HepG2 (cell line): Measurements from ENCODE around the gene DENND11. TPM values are rescaled to one million over a fixed set of nuclear protein-coding genes. Genes with fewer than 3 reads are reported as not detected.

ENCODE experiments used
- ATAC-seq: fragments of 200-7000 bp; cut with Tn5 transposase; 3 replicates; pipeline ENCODE4 v1.9.1; 2020; ENCODE audit warnings: mild to moderate bottlenecking, moderate library complexity
- BruUV-seq: library from RNA; stranded (reverse); fragments of 400-500 nt; replicated peaks from 2 replicates; lab custom pipeline; 2021; lab: Mats Ljungman, UMichigan
- CTCF ChIA-PET: fragments of 300-600 bp; formaldehyde crosslinking; extraction: SDS; loops from one replicate; lab custom pipeline; 2021; ENCODE audit warnings: low total read pairs, inconsistent platforms, low intra/inter-chr PET ratio; lab: Yijun Ruan, JAX
- POLR2A ChIA-PET: fragments of 350-600 bp; sonication (Branson Sonifier 250); formaldehyde crosslinking; loops from one replicate; lab custom pipeline; 2020; ENCODE audit warnings: antibody characterized with exemption, inconsistent platforms; lab: Yijun Ruan, JAX
- DNase-seq: peaks from one replicate; pipeline ENCODE4 v3.0.0-alpha.2; 2015; ENCODE audit warnings: low spot score
- FAIRE-seq: peaks from 3 replicates; lab custom pipeline; 2011; peaks lifted over from hg19 to GRCh38; lab: Jason Lieb, UNC
- H2AFZ ChIP-seq: one replicate; pipeline ENCODE4 v1.6.1; 2011; ENCODE audit warnings: low read length, inconsistent platforms
- H3K27ac ChIP-seq: fragments of 300-600 bp; 3 replicates; pipeline ENCODE4 v1.8.0; 2011; ENCODE audit warnings: mixed run types, mild to moderate bottlenecking, mixed read lengths, low read length, inconsistent platforms; ENCODE audit not compliant: insufficient read depth; ENCODE audit errors: extremely low read length
- H3K27me3 ChIP-seq, 2 experiments: fragments of 200-600 bp in 1 of 2; 2 replicates in 1 of 2; 3 replicates in 1 of 2; pipeline versions ENCODE4 v1.6.0 to v1.8.0; 2011; ENCODE audit warnings: low read length in 2 of 2, mild to moderate bottlenecking in 2 of 2, moderate library complexity in 2 of 2, inconsistent platforms in 1 of 2; ENCODE audit not compliant: insufficient read depth in 2 of 2, control insufficient read depth in 1 of 2
- H3K36me3 ChIP-seq, 2 experiments: fragments of 200-600 bp in 1 of 2; replicated peaks in 1 of 2; 2 replicates in 1 of 2; 3 replicates in 1 of 2; pipeline versions ENCODE4 v1.5.1 to v1.8.0; 2011; ENCODE audit warnings: low read length in 2 of 2, inconsistent platforms in 1 of 2; ENCODE audit not compliant: insufficient read depth in 2 of 2, control insufficient read depth in 1 of 2
- H3K4me1 ChIP-seq: 2 replicates; pipeline ENCODE4 v1.5.1; 2012; ENCODE audit warnings: low read length, inconsistent platforms; ENCODE audit not compliant: insufficient read depth
- H3K4me2 ChIP-seq: 2 replicates; pipeline ENCODE4 v1.6.0; 2011; ENCODE audit warnings: low read depth, low read length, inconsistent platforms
- H3K4me3 ChIP-seq, 3 experiments: fragments of 200-600 bp in 1 of 3; sonication (generic), shearing (Covaris generic) in 1 of 3; replicated peaks in 1 of 3; 2 replicates each; pipeline ENCODE4 v1.5.1; 2011 to 2016; ENCODE audit warnings: low read length in 3 of 3, inconsistent platforms in 2 of 3, low read depth in 2 of 3, mild to moderate bottlenecking in 2 of 3, control low read depth in 1 of 3, mixed read lengths in 1 of 3; ENCODE audit not compliant: insufficient read depth in 1 of 3
- H3K79me2 ChIP-seq: one replicate; pipeline ENCODE4 v1.6.1; 2011; ENCODE audit warnings: low read length, inconsistent platforms; ENCODE audit not compliant: insufficient read depth
- H3K9ac ChIP-seq: 2 replicates; pipeline ENCODE4 v1.6.0; 2011; ENCODE audit warnings: mild to moderate bottlenecking, low read depth, low read length, inconsistent platforms; ENCODE audit not compliant: insufficient read depth
- H3K9me3 ChIP-seq: 2 replicates; pipeline ENCODE4 v1.5.1; 2012; ENCODE audit warnings: mild to moderate bottlenecking, low read length
- H4K20me1 ChIP-seq: 2 replicates; pipeline ENCODE4 v1.6.0; 2011; ENCODE audit warnings: inconsistent platforms, mild to moderate bottlenecking, low read length, moderate library complexity; ENCODE audit not compliant: insufficient read depth
- EEA1 ChIP-seq: sonication (generic); formaldehyde crosslinking; IDR thresholded peaks from 2 replicates; pipeline ENCODE4 v1.5.1; 2020; ENCODE audit warnings: mild to moderate bottlenecking, missing genetic modification reagents, borderline replicate concordance
- ETV6 ChIP-seq: sonication (generic); formaldehyde crosslinking; conservative IDR thresholded peaks from 2 replicates; pipeline ENCODE4 v1.4.0; 2020; ENCODE audit warnings: missing genetic modification reagents
- JARID2 ChIP-seq: sonication (generic); formaldehyde crosslinking; IDR thresholded peaks from 2 replicates; pipeline ENCODE4 v1.8.1; 2023; ENCODE audit warnings: missing genetic modification reagents, inconsistent platforms; ENCODE audit not compliant: insufficient replicate concordance
- RCOR2 ChIP-seq: IDR thresholded peaks from 2 replicates; pipeline ENCODE4 v1.6.1; 2016; ENCODE audit warnings: missing biosample characterization, missing genetic modification reagents
- REL ChIP-seq: sonication (generic); formaldehyde crosslinking; conservative IDR thresholded peaks from 2 replicates; pipeline ENCODE4 v1.8.0; 2022; ENCODE audit warnings: mild to moderate bottlenecking, missing genetic modification reagents, moderate library complexity
- RFXANK ChIP-seq: IDR thresholded peaks from 2 replicates; pipeline ENCODE4 v1.6.1; 2016
- SAFB2 ChIP-seq: sonication (generic); formaldehyde crosslinking; IDR thresholded peaks from 2 replicates; pipeline ENCODE4 v1.5.1; 2020; ENCODE audit warnings: missing genetic modification reagents, low read depth, mild to moderate bottlenecking, borderline replicate concordance
- ZNF207 ChIP-seq: fragments of 450-650 bp; IDR thresholded peaks from 2 replicates; pipeline ENCODE4 v1.6.1; 2016; ENCODE audit warnings: antibody characterized with exemption, borderline replicate concordance
- ZNF367 ChIP-seq: sonication (generic); formaldehyde crosslinking; IDR thresholded peaks from 2 replicates; pipeline ENCODE4 v1.4.0; 2020; ENCODE audit warnings: missing genetic modification reagents, borderline replicate concordance
- ZNF570 ChIP-seq: sonication (generic); formaldehyde crosslinking; IDR thresholded peaks from 2 replicates; pipeline ENCODE4 v1.4.0; 2020; ENCODE audit warnings: mild to moderate bottlenecking, missing genetic modification reagents, borderline replicate concordance
- ZNF724P ChIP-seq: sonication (generic); formaldehyde crosslinking; IDR thresholded peaks from 2 replicates; pipeline ENCODE4 v1.8.0; 2022; ENCODE audit warnings: missing genetic modification reagents, borderline replicate concordance
- ZNF761 ChIP-seq: sonication (generic); formaldehyde crosslinking; conservative IDR thresholded peaks from 2 replicates; pipeline ENCODE4 v1.4.0; 2020; ENCODE audit warnings: mild to moderate bottlenecking, missing genetic modification reagents
- WGBS: methylation state at CpG from one replicate; pipeline ENCODE4 v1.1.6; 2017; ENCODE audit warnings: low lambda C conversion rate; 5-methylcytosine and 5-hydroxymethylcytosine counted together
- in situ Hi-C: cut with HindIII; loops from 2 replicates; pipeline ENCODE4 v1.10.0; 2017; ENCODE audit warnings: low pct_unique_long_range_greater_than_20kb; ENCODE audit not compliant: extremely low pct_ligation_motif_present
- intact Hi-C: fragments of 100-400 bp; cut with micrococcal nuclease; formaldehyde crosslinking; loops from one replicate; pipeline ENCODE4 v1.10.0; 2022; ENCODE audit not compliant: unreplicated experiment
- polyA plus RNA-seq, 8 experiments: library from polyadenylated mRNA; depleted of rRNA in 3 of 8; stranded (reverse) in 7 of 8; unstranded in 1 of 8; fragments of >200 nt; fragmentation: Illumina TruSeq in 4 of 8; extraction: Trizol in 4 of 8; gene quantifications; 2 replicates each; pipeline versions ENCODE4 v1.2.1 to v1.2.3, GENCODE V29; 2011 to 2016; ENCODE audit warnings: low read depth in 4 of 8, missing spikeins in 1 of 8, mixed read lengths in 1 of 8; ENCODE audit not compliant: insufficient read depth in 1 of 8
- total RNA-seq, 5 experiments: library from RNA; depleted of rRNA; stranded (reverse); fragments of >200 nt; fragmentation: Illumina TruSeq; extraction: Trizol; gene quantifications; 2 replicates each; pipeline ENCODE4 v1.2.3, GENCODE V29; 2016; ENCODE audit warnings: low read depth in 1 of 5
- TF ChIP-seq, protein P1 (sequence below): sonication (generic); formaldehyde crosslinking; IDR thresholded peaks from 2 replicates; pipeline ENCODE4 v1.8.0; 2023; ENCODE audit warnings: mild to moderate bottlenecking, missing genetic modification reagents
- TF ChIP-seq, protein P2 (sequence below): sonication (generic); formaldehyde crosslinking; IDR thresholded peaks from 2 replicates; pipeline ENCODE4 v1.9.0; 2021; ENCODE audit warnings: missing genetic modification reagents, mild to moderate bottlenecking, borderline replicate concordance

The DENND11 gene
- total and polyA plus RNA-seq, 2 of the 13 experiments (the other 11 are each of a cell fraction or from before 2014, with no cell fraction given), result 7.1 to 10.5 TPM

DNA sequence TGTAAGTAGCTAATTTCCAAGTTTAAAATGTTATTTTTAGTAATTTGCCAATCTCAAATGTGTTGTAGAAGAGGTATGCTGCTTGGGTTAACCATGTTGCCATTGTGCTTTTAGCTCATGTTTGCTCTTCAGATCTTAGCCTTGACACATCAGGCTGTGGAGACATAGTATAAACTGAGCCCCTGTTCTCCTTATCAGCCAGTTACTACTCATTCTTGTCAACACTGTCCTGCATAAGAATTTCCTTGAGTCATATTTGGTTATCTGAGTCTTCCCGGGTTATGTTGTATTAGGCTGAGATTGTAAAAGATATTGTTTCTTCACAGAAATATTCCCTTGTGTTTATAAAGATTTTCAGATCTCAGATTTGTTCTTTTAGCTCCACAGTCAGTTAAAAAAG, 40.3 kb upstream of the DENND11 start:
- H3K27me3 ChIP-seq, result no peaks in the 10 kb centered on the region; a peak in 1 of 5 replicates
- H3K9me3 ChIP-seq, result no peaks in the 10 kb centered on the region
- no TSS peak for BruUV-seq
- no peak for FAIRE-seq
- in situ Hi-C loops, result no loop called here
- intact Hi-C loops, result no loop called here
- ChIA-PET POLR2A (no interaction called here), CTCF (no interaction called here)
- H3K79me2 ChIP-seq, result peaks cover 32% of the 10 kb centered on the region
- no peak overlapping the region for H3K4me3 ChIP-seq
- peaks cover 23% of the 10 kb centered on the region for H3K4me1 ChIP-seq
- no peak overlapping the region for H2AFZ ChIP-seq
- H3K4me2 ChIP-seq, result no peak overlapping the region
- TF ChIP-seq RCOR2 (no peak), REL (CRISPR knock-in tag) (no peak), ZNF724P (CRISPR knock-in tag) (no peak), SAFB2 (CRISPR knock-in tag) (no peak)
- TF ChIP-seq, protein P1, sequence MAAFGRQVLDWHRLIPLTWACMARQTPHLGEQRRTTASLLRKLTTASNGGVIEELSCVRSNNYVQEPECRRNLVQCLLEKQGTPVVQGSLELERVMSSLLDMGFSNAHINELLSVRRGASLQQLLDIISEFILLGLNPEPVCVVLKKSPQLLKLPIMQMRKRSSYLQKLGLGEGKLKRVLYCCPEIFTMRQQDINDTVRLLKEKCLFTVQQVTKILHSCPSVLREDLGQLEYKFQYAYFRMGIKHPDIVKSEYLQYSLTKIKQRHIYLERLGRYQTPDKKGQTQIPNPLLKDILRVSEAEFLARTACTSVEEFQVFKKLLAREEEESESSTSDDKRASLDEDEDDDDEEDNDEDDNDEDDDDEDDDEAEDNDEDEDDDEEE, result no peak
- 75% methylated on average over 1 of the region's 1 CpG for WGBS
- H3K9ac ChIP-seq, result no peak overlapping the region
- ATAC-seq, result no peak
- H4K20me1 ChIP-seq, result no peaks in the 10 kb centered on the region
- DNase-seq, result no peak
- no peak overlapping the region for H3K27ac ChIP-seq
- H3K36me3 ChIP-seq, result peaks cover 20 to 61% of the 10 kb centered on the region in 2 experiments

DNA sequence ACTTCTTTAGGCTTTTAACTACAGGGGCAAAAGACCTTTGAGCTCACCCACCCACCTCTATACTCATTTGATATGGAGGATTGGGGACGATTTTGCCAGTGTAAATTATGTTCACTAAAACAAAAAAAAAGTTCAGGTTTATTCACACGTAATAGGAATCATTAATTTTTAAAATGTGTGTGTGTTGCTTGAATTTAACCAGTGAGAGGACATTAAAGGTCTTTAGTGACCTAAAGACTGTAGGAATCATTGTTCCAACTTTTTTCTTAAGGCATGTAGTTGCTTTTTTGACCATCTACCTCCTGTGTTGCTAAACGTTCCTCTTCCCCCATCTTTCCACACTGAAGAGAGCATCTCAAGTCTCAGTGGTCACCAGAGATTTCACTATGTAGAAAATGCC, 37.3 kb upstream of the DENND11 start:
- Histone ChIP-seq H3K79me2 (peaks cover 32% of the 10 kb centered on the region), H3K36me3 (peaks cover 14 to 38% of the 10 kb centered on the region in 2 experiments), H3K27ac (peak overlapping the region; percentile 81), H2AFZ (no peak overlapping the region), H3K27me3 (no peaks in the 10 kb centered on the region; a peak in 1 of 5 replicates), H3K4me1 (peaks cover 29% of the 10 kb centered on the region), H3K4me2 (peak overlapping the region; percentile 85), H3K9ac (peak overlapping the region; percentile 82), H4K20me1 (no peaks in the 10 kb centered on the region), H3K9me3 (no peaks in the 10 kb centered on the region), H3K4me3 (peak overlapping the region; percentile 84 to 93 (median 85))
- POLR2A ChIA-PET, result interaction anchor here (1.4 kb wide), 1 partner anchor 188 kb away, joined by 6 read pairs; the partner anchor contains the start of gene AGK
- WGBS, result 44% methylated on average over 3 of the region's 3 CpGs
- in situ Hi-C loops (loop anchor here (10.0 kb wide), 1 partner anchor 84 kb away; no protein-coding TSS in a partner anchor), intact Hi-C loops (loop anchor here (2.0 kb wide), 1 partner anchor 42 kb away; no protein-coding TSS in a partner anchor)
- ATAC-seq, result no peak
- no TSS peak for BruUV-seq
- DNase-seq, result no peak
- no peak for FAIRE-seq
- CTCF ChIA-PET, result interaction anchor here (2.5 kb wide), 1 partner anchor 85 kb away, joined by 16 read pairs; no protein-coding TSS in a partner anchor
- TF ChIP-seq ZNF570 (CRISPR knock-in tag) (no peak), ZNF207 (no peak), EEA1 (no peak), ZNF761 (CRISPR knock-in tag) (no peak), ETV6 (CRISPR knock-in tag) (no peak), ZNF367 (no peak), RFXANK (CRISPR knock-in tag) (no peak), JARID2 (CRISPR knock-in tag) (no peak)
- TF ChIP-seq, protein P2, sequence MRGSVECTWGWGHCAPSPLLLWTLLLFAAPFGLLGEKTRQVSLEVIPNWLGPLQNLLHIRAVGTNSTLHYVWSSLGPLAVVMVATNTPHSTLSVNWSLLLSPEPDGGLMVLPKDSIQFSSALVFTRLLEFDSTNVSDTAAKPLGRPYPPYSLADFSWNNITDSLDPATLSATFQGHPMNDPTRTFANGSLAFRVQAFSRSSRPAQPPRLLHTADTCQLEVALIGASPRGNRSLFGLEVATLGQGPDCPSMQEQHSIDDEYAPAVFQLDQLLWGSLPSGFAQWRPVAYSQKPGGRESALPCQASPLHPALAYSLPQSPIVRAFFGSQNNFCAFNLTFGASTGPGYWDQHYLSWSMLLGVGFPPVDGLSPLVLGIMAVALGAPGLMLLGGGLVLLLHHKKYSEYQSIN (CRISPR knock-in tag), result no peak
